Measurements from ENCODE around the gene MBOAT1.

- TF ChIP-seq POLR2A (IDR thresholded peaks at IDR 0.05) (no peak), CTCF (IDR thresholded peaks at IDR 0.05) (no peak)
These were observed 116.8 kb downstream of the MBOAT1 start for GRCh38 chr6:20095436-20095835.
